Measurements from ENCODE around the gene SYNGR3.

The SYNGR3 gene

GRCh38 chr16:1991588-1991947, 1.8 kb downstream of the SYNGR3 start:
- peak overlapping the region; percentile 64 for H3K4me3 ChIP-seq
- TF ChIP-seq CTCF (IDR thresholded peaks at IDR 0.05): no peak
- peak overlapping the region in 1 of 2 donors; percentile 19 for H3K27ac ChIP-seq
- DNase-seq (ENCODE audit: low spot score): no peak

- Histone ChIP-seq H3K27ac (peak overlapping the region in 1 of 2 donors; percentile 19), H3K4me3 (peak overlapping the region; percentile 64)
- no peak for TF ChIP-seq CTCF (IDR thresholded peaks at IDR 0.05)
- DNase-seq (ENCODE audit: low spot score): peak; percentile 92
Measured at GRCh38 chr16:1991948-1992703, 2.4 kb downstream of the SYNGR3 start.

- Histone ChIP-seq H3K4me3 (peak overlapping the region; percentile 64), H3K27ac (no peak overlapping the region)
- no peak for DNase-seq (ENCODE audit: low spot score)
- no peak for TF ChIP-seq CTCF (IDR thresholded peaks at IDR 0.05)
Measured at GRCh38 chr16:1992704-1993317, 3.0 kb downstream of the SYNGR3 start.

- DNase-seq (ENCODE audit: low spot score): no peak
- Histone ChIP-seq H3K27ac (no peak overlapping the region), H3K4me3 (no peak overlapping the region)
- TF ChIP-seq CTCF (IDR thresholded peaks at IDR 0.05): no peak
Measured at GRCh38 chr16:1993731-1994131, 4.0 kb downstream of the SYNGR3 start.

GRCh38 chr16:1997494-1998359, 8.0 kb downstream of the SYNGR3 start:
- H3K4me3 ChIP-seq: no peak overlapping the region
- no peak for DNase-seq (ENCODE audit: low spot score)
- H3K27ac ChIP-seq: peak overlapping the region in 1 of 2 donors; percentile 16
- no peak for TF ChIP-seq CTCF (IDR thresholded peaks at IDR 0.05)

GRCh38 chr16:1998360-1998835, 8.6 kb downstream of the SYNGR3 start:
- no peak for TF ChIP-seq CTCF (IDR thresholded peaks at IDR 0.05)
- DNase-seq (ENCODE audit: low spot score): no peak
- H3K27ac ChIP-seq: peak overlapping the region in 1 of 2 donors; percentile 16
- H3K4me3 ChIP-seq: no peak overlapping the region

Data from coronary artery (tissue), 2 donors.